Chondrocyte (in vitro differentiated cells): ENCODE data around the gene COL19A1. TPM values are rescaled to one million over a fixed set of nuclear protein-coding genes. Genes with fewer than 3 reads are reported as not detected.

Experiments used
- DNase-seq: peaks from one replicate; pipeline ENCODE4 v3.0.0; 2021; ENCODE audit warnings: mixed read lengths, low spot score
- H3K27ac Mint-ChIP-seq: one replicate; pipeline ENCODE4 v1.8.0; 2021; ENCODE audit warnings: mild to moderate bottlenecking, moderate library complexity, mixed read lengths; ENCODE audit not compliant: unreplicated experiment
- H3K27me3 Mint-ChIP-seq: 2 replicates; pipeline ENCODE4 v1.8.0; 2021; ENCODE audit warnings: low read depth, mixed read lengths
- H3K36me3 Mint-ChIP-seq: 2 replicates; pipeline ENCODE4 v1.8.0; 2021; ENCODE audit warnings: low read depth, mixed read lengths
- H3K4me1 Mint-ChIP-seq: 2 replicates; pipeline ENCODE4 v1.8.0; 2021; ENCODE audit warnings: low read depth, mild to moderate bottlenecking, mixed read lengths
- H3K4me3 Mint-ChIP-seq: one replicate; pipeline ENCODE4 v1.8.0; 2021; ENCODE audit warnings: mild to moderate bottlenecking, moderate library complexity, mixed read lengths; ENCODE audit not compliant: unreplicated experiment
- H3K9me3 Mint-ChIP-seq: 2 replicates; pipeline ENCODE4 v1.8.0; 2021; ENCODE audit warnings: low read depth, mixed read lengths
- CTCF ChIP-seq: fragments of 200-600 bp; sonication (generic); IDR thresholded peaks from 2 replicates; pipeline ENCODE4 v1.5.0; 2021; ENCODE audit warnings: antibody characterized with exemption, mild to moderate bottlenecking, moderate library complexity
- total RNA-seq: library from RNA; stranded (reverse); gene quantifications from 3 replicates; pipeline ENCODE4 v1.2.1, GENCODE V29; 2021

Gene COL19A1
- total RNA-seq, 1 donor from 2014 or later, result 2.0 TPM

DNA sequence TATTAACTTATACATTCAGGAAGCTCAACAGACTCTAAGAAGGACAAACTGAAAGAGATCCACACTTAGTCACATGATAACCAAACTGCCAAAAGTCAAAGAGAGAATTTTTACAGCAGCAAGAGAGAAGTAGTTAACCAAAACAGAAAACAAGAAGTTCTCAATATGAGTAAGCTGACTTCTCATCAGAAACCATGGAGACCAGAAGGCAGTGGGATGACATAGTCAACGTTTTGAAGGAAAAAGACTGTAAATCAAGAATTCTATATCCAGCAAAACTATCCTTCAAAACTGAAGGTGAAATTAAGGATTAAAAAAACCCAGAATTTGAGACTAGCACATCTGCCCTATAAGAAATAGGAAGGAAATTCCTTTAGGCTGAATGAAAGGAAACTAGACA is 60.4 kb downstream of the COL19A1 start:
- H3K36me3 Mint-ChIP-seq, result peaks cover 6% of the 10 kb centered on the region
- TF ChIP-seq CTCF, result no peak
- H3K4me3 Mint-ChIP-seq, result no peak overlapping the region
- no peak for DNase-seq
- H3K4me1 Mint-ChIP-seq, result peaks cover 3% of the 10 kb centered on the region
- H3K27ac Mint-ChIP-seq, result no peak overlapping the region
- H3K27me3 Mint-ChIP-seq, result no peaks in the 10 kb centered on the region
- H3K9me3 Mint-ChIP-seq, result peaks cover 22% of the 10 kb centered on the region

DNA sequence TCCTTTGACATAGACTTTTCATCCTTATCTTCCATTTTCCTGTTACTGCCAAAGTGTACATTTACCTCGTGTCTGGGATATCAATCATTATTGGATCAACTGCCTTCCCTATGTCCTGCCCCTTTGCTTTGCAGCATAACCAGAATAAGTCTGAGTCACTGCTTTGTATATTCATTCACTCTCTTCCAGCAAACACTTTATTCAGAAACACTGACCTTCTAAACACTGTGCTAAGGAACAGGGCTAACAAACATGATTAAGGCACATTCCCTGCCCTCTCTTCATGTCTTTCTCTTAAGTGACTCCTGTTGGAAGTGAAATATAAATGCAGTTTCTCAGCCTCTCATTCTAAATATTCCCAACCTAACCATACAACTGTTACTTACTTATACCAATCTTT is 66.9 kb downstream of the COL19A1 start:
- peaks cover 31% of the 10 kb centered on the region for H3K4me1 Mint-ChIP-seq
- H3K9me3 Mint-ChIP-seq, result peaks cover 5% of the 10 kb centered on the region
- H3K36me3 Mint-ChIP-seq, result no peaks in the 10 kb centered on the region
- no peak overlapping the region for H3K4me3 Mint-ChIP-seq
- no peak for DNase-seq
- peak overlapping the region; percentile 3 for H3K27ac Mint-ChIP-seq
- no peaks in the 10 kb centered on the region for H3K27me3 Mint-ChIP-seq
- peak; percentile 36 for TF ChIP-seq CTCF

GRCh38 chr6:69935079-69935478 is 68.7 kb downstream of the COL19A1 start:
- Mint-ChIP-seq H3K4me3 (no peak overlapping the region), H3K9me3 (no peaks in the 10 kb centered on the region), H3K27me3 (no peaks in the 10 kb centered on the region), H3K4me1 (peaks cover 31% of the 10 kb centered on the region), H3K36me3 (no peaks in the 10 kb centered on the region), H3K27ac (no peak overlapping the region)
- TF ChIP-seq CTCF, result no peak
- no peak for DNase-seq

DNA sequence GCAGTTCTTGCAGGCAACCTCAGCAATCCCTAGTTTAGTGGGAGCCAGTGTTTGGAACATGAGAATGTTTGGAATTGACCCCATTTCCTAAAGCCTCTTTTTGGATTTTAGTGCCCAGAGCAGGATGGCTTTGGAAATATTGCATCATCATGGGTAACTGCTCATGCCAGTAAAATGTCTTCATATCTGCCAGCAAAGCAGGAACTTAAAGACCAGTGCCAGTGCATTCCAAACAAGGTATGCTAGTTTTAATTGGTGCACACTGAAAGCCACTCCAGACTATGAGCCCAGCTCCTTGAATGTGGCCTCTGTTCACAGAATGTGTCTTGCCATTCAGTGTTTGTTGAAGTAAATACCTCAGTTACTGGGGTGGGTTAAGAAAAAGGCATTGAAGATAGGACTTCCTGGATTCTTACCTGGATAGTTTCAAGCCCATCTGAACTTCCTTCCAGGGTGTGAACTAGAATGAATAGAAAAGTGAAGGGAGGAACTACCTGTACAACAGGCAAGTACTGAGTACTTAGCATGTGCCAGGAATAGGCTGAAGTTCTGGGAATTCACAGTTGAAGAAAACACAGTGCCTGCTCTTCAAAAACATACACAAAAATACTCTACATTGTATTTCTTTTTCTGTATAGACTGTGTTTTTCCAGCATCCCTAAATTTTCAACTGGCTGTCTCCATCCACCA is 70.5 kb downstream of the COL19A1 start:
- Mint-ChIP-seq H3K9me3 (no peaks in the 10 kb centered on the region), H3K27ac (peak overlapping the region; percentile 77), H3K4me1 (peaks cover 29% of the 10 kb centered on the region), H3K4me3 (no peak overlapping the region), H3K27me3 (no peaks in the 10 kb centered on the region), H3K36me3 (no peaks in the 10 kb centered on the region)
- no peak for TF ChIP-seq CTCF
- no peak for DNase-seq

- TF ChIP-seq CTCF, result no peak
- no peak for DNase-seq
- Mint-ChIP-seq H3K4me1 (peaks cover 29% of the 10 kb centered on the region), H3K36me3 (no peaks in the 10 kb centered on the region), H3K27ac (no peak overlapping the region), H3K4me3 (no peak overlapping the region), H3K9me3 (no peaks in the 10 kb centered on the region), H3K27me3 (no peaks in the 10 kb centered on the region)
These were observed 71.2 kb downstream of the COL19A1 start for GRCh38 chr6:69937402-69938136.
